Endometrial microvascular endothelial cells (primary cell): ENCODE data around the gene NSD2. TPM values are rescaled to one million over a fixed set of nuclear protein-coding genes. Genes with fewer than 3 reads are reported as not detected.
"Not testable (repeated sequence)": the region's sequence is repeated elsewhere in the genome, so short reads cannot be mapped to it uniquely, and the experiment has no call there.

Experiments used
- in situ Hi-C: cut with HindIII; loops from 2 replicates; pipeline ENCODE4 v1.10.0; 2017; ENCODE audit warnings: low sequenced_read_pairs, low pct_unique_long_range_greater_than_20kb; ENCODE audit errors: inconsistent ontology term
- total RNA-seq: library from RNA; depleted of rRNA; stranded (reverse); fragments of >200 nt; gene quantifications from one replicate; pipeline ENCODE4 v1.2.3, GENCODE V29; 2015; ENCODE audit errors: inconsistent ontology term

The NSD2 gene
- total RNA-seq, 1 donor from 2014 or later = 68.2 TPM

- in situ Hi-C loops = no loop called here
Observed at GRCh38 chr4:1885414-1885813, 14.2 kb downstream of the NSD2 start.

GRCh38 chr4:1887052-1887451 is 15.9 kb downstream of the NSD2 start:
- in situ Hi-C loops = no loop called here

- in situ Hi-C loops = no loop called here
Observed at GRCh38 chr4:1890979-1891570, 19.9 kb downstream of the NSD2 start.

- in situ Hi-C loops = no loop called here
Observed at GRCh38 chr4:1895971-1896657, 24.9 kb downstream of the NSD2 start.

- in situ Hi-C loops = no loop called here
Observed at GRCh38 chr4:1896658-1896991, 25.4 kb downstream of the NSD2 start.

GRCh38 chr4:1898007-1898406 is 26.8 kb downstream of the NSD2 start:
- in situ Hi-C loops = no loop called here

- in situ Hi-C loops = no loop called here
Observed at GRCh38 chr4:1898681-1899080, 27.5 kb downstream of the NSD2 start.

- in situ Hi-C loops = no loop called here
Observed at GRCh38 chr4:1899149-1900086, 28.2 kb downstream of the NSD2 start.

- in situ Hi-C loops = no loop called here
Observed at GRCh38 chr4:1900087-1900433, 28.9 kb downstream of the NSD2 start.

GRCh38 chr4:1900624-1901023 is 29.4 kb downstream of the NSD2 start:
- in situ Hi-C loops = no loop called here

GRCh38 chr4:1901127-1901526 is 29.9 kb downstream of the NSD2 start:
- in situ Hi-C loops = no loop called here

- in situ Hi-C loops = no loop called here
Observed at GRCh38 chr4:1902243-1902642, 31.1 kb downstream of the NSD2 start.

- in situ Hi-C loops = no loop called here
Observed at GRCh38 chr4:1903035-1903434, 31.8 kb downstream of the NSD2 start.

GRCh38 chr4:1904042-1904441 is 32.8 kb downstream of the NSD2 start:
- in situ Hi-C loops = no loop called here

GRCh38 chr4:1907848-1908525 is 36.8 kb downstream of the NSD2 start:
- in situ Hi-C loops = no loop called here

- in situ Hi-C loops = not testable (repeated sequence)
Observed at GRCh38 chr4:1909696-1910095, 38.5 kb downstream of the NSD2 start.

GRCh38 chr4:1910643-1911042 is 39.5 kb downstream of the NSD2 start:
- in situ Hi-C loops = no loop called here

- in situ Hi-C loops = not testable (repeated sequence)
Observed at GRCh38 chr4:1911316-1911715, 40.1 kb downstream of the NSD2 start.

GRCh38 chr4:1922821-1923220 is 51.6 kb downstream of the NSD2 start:
- in situ Hi-C loops = no loop called here
